HG02973 (cell line): ENCODE results near the gene PCBP3.
"Not testable (repeated sequence)": the region's sequence is repeated elsewhere in the genome, so short reads cannot be mapped to it uniquely, and the experiment has no call there.

ENCODE experiments used
- ATAC-seq: cut with Tn5 transposase; IDR thresholded peaks from one replicate; pipeline ENCODE4 v1.9.1; 2021; ENCODE audit warnings: moderate library complexity; ENCODE audit not compliant: unreplicated experiment

PCBP3 gene

DNA sequence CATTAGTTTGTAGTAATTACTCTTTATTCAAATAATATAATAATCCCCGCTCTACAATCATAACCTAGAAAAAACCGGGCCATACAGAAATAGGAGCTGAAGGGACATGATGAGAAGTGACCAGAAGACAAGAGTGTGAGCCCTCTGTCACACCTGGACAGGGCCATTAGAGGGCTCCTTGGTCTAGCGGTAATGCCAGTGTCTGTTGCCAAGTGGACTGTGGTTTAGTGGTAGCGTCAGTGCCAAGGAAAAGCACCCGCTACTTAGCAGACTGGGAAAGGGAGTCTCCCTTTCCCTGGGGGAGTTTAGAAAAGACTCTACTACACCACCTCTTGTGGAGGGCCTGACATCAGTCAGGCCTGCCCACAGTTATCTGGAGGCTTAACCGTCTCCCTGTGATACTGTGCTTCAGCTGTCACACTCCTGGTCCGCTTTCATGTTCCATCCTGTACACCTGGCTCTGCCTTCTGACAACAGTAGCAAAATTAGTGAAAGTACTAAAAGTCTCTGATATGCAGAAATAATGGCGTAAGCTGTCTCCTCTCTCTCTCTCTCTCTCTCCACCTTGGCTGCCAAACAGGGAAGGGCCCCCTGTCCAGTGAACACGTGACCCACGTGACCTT is 19.2 kb downstream of the PCBP3 start:
- not testable (repeated sequence) for ATAC-seq

DNA sequence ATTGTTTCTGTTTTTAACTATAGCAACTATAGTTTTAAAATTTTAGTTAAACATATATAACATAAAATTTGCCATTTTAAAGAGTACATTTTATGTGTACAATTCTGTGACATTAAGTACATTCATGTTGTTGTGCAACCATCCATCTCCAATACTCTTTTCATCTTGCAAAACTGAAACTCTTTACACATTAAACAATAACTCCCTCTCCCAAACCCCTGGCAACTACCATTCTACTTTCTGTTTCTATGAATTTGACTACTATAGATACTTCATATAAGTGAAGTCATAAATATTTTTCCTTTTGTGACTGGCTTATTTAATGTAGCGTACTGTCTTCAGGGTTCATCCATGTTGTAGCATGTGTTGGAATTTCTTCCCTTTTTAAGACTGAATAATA is 25.9 kb downstream of the PCBP3 start:
- no peak for ATAC-seq

DNA sequence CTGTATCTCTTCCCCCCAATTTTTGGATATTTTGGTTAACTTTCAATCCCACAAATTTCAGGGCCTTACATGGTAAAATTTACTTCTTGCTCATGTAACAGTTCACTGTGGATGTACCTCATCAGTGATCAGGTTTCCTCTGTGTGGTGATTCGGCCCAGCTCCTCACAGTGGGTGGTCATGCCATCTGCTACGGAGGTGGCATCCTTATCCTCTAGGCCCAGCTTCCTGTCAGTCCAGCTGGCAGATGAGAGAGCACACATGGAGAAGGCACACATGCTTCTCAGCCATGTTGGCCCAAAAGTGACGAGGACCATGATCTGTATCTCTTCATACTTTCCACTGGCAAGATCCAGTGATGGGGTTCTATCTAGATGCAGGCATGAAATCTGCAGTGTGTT is 27.2 kb downstream of the PCBP3 start:
- ATAC-seq: no peak

DNA sequence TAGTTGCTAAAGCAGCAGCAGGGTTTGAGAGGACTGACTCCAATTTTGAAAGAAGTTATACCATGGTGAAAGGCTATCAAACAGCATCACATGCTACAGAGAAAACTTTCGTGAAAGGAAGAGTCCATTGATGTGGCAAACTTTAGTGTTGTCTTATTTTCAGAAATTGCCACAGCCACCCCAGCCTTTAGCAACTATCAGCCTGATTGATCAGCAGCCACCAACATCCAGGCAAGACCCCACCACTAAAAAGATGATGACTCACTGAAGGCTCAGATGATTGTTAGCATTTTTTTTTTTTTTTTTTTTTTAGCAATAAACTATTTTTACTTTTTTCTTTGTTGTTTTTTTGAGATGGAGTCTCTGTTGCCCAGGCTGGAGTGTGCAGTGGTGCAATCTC is 35.3 kb downstream of the PCBP3 start:
- not testable (repeated sequence) for ATAC-seq

DNA sequence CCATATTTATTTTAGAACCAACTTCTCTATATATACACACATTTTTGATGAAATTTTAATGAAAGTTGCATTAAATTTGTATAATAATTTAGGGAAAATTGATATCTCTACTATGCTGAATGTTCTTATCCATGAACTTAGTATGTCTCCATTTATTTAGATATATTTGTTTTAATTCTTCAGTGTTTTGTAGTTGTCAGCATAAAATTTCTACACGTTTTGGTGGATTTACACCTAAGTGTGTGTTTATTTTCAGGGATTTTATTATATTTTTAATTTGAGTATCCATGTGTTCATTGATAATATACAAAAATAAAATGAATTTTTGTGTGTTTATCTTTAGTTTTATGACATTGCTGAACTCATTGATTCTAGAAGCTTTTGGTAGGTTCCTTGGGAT is 36.7 kb downstream of the PCBP3 start:
- no peak for ATAC-seq

DNA sequence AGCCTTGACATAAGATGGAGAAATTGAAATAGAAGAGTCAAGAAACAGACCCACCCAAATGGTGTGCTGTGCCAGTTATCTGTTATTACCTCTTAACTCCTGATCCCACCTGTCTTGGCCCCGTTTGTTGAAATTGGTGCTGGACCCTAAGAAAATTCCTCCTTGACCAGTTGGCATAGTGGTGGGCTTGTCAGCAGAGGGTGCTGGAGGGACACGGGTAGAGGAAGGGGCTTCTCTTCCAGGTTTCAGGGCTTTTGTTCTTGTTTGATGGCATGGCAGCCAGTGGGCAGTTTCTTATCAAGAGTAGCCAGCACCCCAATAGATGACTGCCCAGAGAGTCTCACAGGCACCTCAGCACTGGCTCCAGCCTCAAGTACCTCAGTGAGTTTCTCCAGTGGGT is 51.6 kb downstream of the PCBP3 start:
- no peak for ATAC-seq

DNA sequence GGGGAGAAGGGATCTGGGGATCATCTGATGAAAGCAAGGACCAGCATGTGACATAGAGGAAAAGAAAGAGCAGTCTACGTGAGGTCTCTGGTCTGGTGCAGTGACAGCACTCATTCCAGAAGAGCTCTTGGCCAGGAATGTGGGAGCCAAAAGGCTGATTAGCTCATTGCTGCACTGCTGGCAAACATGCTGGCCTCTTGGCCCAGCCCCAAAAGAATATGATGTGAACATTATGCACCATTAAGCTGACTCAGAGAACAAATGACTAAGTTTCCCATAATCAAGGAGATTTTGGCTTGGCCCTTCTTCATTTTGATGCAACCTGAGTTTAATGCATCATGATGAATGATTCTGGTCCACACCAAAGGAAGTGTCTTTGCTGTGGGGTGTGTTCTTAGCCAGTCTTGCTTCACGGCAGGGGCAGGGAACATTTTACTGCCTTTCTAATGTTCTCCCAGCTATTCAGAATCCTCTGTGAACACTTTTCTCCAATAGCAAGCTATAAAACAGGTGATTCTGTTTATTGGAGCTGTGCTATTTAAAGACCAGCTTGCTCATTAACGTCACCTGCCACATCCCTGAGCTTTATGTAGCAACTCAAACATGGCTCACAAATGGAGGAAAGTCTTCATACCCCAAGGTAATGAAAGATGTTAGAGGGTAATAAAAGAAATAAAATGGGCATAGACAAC is 55.1 kb downstream of the PCBP3 start:
- ATAC-seq: no peak

DNA sequence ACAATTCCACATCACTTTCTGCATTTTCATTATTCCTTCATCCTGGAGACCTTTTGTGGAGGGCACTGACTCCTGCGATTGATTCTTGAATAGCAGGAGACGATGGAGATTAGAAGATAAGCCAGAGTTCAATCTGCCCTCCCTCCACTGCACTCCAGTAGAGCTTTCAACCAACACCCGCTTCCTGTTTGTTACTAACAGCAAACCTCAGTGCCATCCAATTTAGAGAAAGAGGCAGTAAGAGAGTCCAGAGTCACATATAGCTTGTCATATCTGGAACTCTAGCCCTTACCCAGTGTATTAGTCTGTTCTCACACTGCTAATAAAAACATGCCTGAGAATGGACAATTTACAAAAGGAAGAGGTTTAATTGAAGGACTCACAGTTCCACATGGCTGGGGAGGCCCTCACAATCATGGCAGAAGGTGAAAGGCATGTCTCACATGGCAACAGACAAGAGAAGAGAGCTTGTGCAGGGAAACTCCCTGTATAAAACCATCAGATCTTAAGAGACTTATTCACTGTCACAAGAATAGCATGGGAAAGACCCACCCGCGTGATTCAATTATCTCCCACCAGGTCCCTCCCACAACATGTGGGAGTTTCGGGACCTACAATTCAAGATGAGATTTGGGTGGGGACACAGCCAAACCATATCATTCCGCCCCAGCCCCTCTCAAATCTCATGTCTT is 55.9 kb downstream of the PCBP3 start:
- ATAC-seq: no peak

DNA sequence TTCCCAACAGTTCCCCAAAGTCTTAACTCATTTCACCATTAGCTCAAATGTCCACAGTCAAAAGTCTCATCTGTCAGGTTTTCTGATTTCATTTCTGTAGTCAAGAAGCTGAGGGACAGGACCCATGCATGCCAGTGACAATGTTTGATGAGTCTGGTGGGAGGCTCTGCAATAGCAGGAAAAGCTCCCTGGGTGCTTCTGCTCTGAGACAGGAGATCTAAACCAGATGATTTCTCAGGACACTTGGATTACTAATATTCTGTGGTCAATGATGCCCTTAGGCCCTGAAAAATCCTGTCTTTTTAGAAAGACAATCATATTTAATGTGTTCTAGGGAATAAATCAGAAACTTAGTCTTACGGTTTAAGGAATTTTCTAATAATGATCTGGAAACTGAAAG is 56.4 kb downstream of the PCBP3 start:
- ATAC-seq: no peak

DNA sequence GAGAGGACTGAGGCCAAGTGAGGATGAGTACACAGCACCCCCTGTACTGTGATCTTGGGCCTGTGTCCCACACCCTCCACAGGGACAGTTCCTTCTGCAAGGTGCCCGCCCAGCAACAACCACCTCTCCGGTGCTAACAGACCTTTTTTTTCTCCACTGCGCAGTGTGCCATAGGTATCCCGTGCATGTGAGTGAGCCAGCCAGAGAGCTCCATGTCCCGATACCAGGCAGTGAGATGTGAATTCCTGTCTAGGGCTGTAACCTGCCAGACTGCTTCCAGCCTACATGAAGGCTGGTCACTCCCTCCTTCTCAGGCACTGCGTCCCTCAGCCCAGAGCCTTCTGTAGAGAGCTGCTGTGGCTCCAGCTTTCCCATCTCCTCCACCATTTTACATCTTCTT is 56.9 kb downstream of the PCBP3 start:
- no peak for ATAC-seq

DNA sequence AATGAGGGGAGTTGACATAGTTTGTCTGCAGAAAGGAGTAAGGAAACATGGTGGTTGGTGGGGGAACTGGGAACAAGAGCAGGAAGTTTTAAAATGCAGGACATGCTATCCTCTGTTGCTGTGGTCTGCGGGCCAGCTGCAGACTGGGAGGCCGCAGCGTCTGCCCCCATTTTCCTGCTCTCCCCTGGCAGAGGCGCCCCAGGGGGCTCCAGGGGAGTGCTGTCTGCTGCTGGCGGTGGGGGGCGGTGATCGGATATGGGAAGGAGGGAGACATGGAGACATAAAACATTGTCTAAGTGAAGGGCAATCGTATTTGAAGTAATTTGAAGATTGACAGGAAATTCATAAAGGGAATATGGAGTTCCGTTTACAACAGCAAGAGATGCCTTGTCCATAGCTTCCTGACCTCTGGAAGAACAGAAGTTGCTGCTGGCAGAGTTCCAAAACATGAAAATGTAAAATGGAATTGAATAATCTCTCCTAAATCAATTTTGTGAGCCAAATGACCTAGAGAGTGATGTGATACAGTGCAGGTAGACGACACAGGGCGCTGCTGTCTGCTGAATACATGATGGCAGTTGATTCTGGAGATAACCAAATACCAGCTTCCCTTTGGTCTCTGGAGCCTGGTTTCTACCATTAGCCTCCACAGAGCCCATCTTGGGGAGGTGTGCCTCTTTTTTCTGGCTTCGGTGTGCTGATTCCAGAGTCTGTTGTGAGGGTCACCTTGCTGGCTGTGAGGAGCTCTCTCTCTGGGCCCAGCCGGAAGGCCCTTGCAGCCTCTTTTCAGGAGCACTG is 61.0 kb downstream of the PCBP3 start:
- no peak for ATAC-seq

GRCh38 chr21:45706299-45706698 is 62.8 kb downstream of the PCBP3 start:
- ATAC-seq: no peak

DNA sequence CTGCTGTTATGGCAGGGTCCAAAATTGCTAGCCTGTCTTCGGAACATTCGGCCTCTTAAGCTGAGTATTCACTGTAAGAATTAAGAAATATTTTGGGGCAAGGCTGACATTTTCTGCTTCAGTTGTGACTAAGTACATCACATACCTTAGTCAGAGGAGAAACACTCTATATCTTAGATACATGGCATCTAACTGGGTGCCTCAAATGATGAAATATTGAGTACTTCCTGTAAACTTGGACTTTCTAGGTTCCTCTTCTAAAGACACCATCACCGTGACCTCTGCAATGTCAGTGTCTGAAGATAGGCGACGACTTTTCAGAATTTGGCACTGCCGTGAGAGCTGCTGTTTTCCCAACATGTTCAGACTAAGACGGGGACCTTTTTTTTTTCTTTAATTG is 65.6 kb downstream of the PCBP3 start:
- ATAC-seq: no peak

- no peak for ATAC-seq
Measured at GRCh38 chr21:45709696-45710268, 66.3 kb downstream of the PCBP3 start.

DNA sequence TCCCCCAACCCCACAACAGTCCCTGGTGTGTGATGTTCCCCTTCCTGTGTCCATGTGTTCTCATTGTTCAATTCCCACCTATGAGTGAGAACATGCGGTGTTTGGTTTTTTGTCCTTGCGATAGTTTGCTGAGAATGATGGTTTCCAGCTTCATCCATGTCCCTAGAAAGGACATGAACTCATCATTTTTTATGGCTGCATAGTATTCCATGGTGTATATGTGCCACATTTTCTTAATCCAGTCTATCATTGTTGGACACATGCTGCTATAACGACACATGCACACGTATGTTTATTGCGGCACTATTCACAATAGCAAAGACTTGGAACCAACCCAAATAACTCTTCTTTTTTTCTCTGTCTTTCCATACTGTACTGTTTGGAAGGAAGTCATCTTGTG is 66.8 kb downstream of the PCBP3 start:
- not testable (repeated sequence) for ATAC-seq

DNA sequence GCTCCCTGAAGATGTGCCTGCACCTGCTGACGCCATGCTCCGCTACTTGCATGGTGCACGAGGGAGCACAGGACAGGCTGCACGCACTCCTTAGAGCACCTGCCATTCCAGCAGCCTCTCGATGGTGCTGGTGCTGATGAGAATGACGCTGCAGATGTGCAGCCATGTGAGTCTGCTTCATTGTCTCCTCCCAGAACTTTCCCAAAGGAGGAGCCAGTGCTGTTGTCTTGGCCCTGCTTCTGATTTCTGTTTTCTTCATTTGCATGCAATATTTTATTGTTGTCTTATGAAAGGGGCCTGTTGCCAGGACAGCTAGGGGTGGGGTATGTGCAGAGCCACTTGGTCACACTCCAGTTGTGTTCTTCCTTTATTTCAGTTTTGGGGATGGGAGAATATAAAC is 70.1 kb downstream of the PCBP3 start:
- ATAC-seq: no peak

- ATAC-seq: no peak
Measured at GRCh38 chr21:45715441-45715840, 71.9 kb downstream of the PCBP3 start.

GRCh38 chr21:45718413-45718812 is 74.9 kb downstream of the PCBP3 start:
- ATAC-seq: no peak

DNA sequence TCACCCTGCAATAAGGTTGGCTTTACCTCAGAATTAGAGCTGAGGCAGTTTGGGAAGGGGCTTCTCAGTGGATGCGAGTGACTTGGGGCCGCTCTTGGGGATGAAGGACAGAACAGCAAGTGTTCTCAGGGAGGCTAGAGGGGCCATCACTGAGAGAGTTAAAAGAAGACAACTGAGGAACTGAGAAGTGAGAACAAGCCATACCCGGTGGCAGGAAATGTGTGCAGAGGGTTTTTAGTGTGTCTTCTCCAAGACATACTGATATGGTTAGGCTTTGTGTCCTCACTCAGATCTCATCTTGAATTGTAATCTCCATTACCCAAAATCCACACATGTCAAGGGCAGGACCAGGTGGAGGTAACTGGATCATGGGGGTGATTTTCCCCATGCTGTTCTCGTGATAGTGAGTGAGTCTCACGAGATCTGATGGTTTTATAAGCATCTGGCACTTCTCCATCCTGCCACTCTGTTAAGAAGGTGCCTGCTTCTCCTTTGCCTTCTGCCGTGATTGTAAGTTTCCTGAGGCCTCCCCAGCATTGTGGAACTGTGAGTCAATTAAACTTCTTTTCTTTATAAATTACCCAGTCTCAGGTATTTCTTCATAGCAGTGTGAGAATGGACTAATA is 75.8 kb downstream of the PCBP3 start:
- no peak for ATAC-seq

- ATAC-seq: not testable (repeated sequence)
Measured at GRCh38 chr21:45720204-45720603, 76.7 kb downstream of the PCBP3 start.

GRCh38 chr21:45721671-45722070 is 78.1 kb downstream of the PCBP3 start:
- no peak for ATAC-seq
